Transverse colon (tissue), 4 donors: ENCODE results near the gene NT5DC3.

Source experiments
- CTCF ChIP-seq, 5 experiments: fragments of 200-600 bp in 3 of 5; fragments of 450-650 bp in 2 of 5; sonication (generic) in 3 of 5; IDR thresholded peaks; 1 replicate in 2 of 5; 2 replicates in 3 of 5; pipeline ENCODE4 v1.5.1; 2016 to 2017; ENCODE audit warnings: antibody characterized with exemption in 5 of 5, inconsistent platforms in 3 of 5, mild to moderate bottlenecking in 2 of 5, moderate library complexity in 1 of 5
- POLR2A ChIP-seq: fragments of 450-650 bp; IDR thresholded peaks from one replicate; pipeline ENCODE4 v1.6.1; 2016; ENCODE audit warnings: antibody characterized with exemption, mild to moderate bottlenecking, moderate library complexity
- POLR2AphosphoS5 ChIP-seq, 3 donors: sonication (generic); formaldehyde crosslinking; IDR thresholded peaks; one replicate each; pipeline ENCODE4 v1.6.1; 2016; ENCODE audit warnings: antibody characterized with exemption in 3 of 3

- TF ChIP-seq CTCF (IDR thresholded peaks at IDR 0.05) = no peak
- TF ChIP-seq POLR2AphosphoS5 (IDR thresholded peaks at IDR 0.05) = no peak
- TF ChIP-seq POLR2A = no peak
Observed at GRCh38 chr12:103794309-103795213, 46.5 kb downstream of the NT5DC3 start.
